Right atrium auricular region (tissue), 2 donors: ENCODE measurements around the gene ZNF423. TPM values are rescaled to one million over a fixed set of nuclear protein-coding genes. Genes with fewer than 3 reads are reported as not detected.

Experiments
- DNase-seq: peaks from one replicate; pipeline ENCODE4 v3.0.0-alpha.2; 2019; ENCODE audit warnings: low spot score
- H3K27ac ChIP-seq, 2 donors: fragments of 200-600 bp; sonication (generic); 1 replicate in 1 of 2; 2 replicates in 1 of 2; pipeline ENCODE4 v1.5.1; 2016 to 2019
- H3K27me3 ChIP-seq, 2 donors: fragments of 200-600 bp; sonication (generic); one replicate each; pipeline versions ENCODE4 v1.5.1 to v1.6.0; 2017 to 2019
- H3K36me3 ChIP-seq: fragments of 200-600 bp; sonication (generic); one replicate; pipeline ENCODE4 v1.5.1; 2016
- H3K4me1 ChIP-seq, 2 donors: fragments of 200-600 bp; sonication (generic); one replicate each; pipeline versions ENCODE4 v1.5.1 to v1.6.0; 2017 to 2019
- H3K4me3 ChIP-seq, 2 donors: fragments of 200-600 bp; sonication (generic); 1 replicate in 1 of 2; 2 replicates in 1 of 2; pipeline ENCODE4 v1.5.1; 2017 to 2019; ENCODE audit warnings: mild to moderate bottlenecking in 1 of 2, moderate library complexity in 1 of 2
- H3K9me3 ChIP-seq, 2 donors: fragments of 200-600 bp; sonication (generic); one replicate each; pipeline ENCODE4 v1.5.1; 2019
- CTCF ChIP-seq, 2 donors: fragments of 200-600 bp; sonication (generic); IDR thresholded peaks; one replicate each; pipeline ENCODE4 v1.5.1; 2019; ENCODE audit warnings: antibody characterized with exemption in 2 of 2
- total RNA-seq, 2 donors: library from RNA; depleted of rRNA; stranded (reverse); fragments of >200 nt; gene quantifications; one replicate each; pipeline ENCODE4 v1.1.0, GENCODE V29; 2016

The ZNF423 gene
- total RNA-seq, 2 donors from 2014 or later = 8.5 to 10.7 TPM

- no peaks in the 10 kb centered on the region for H3K36me3 ChIP-seq
- H3K27me3 ChIP-seq = no peaks in the 10 kb centered on the region
- no peak for TF ChIP-seq CTCF (IDR thresholded peaks at IDR 0.05)
- no peak overlapping the region for H3K4me3 ChIP-seq
- DNase-seq = no peak
- H3K9me3 ChIP-seq = no peaks in the 10 kb centered on the region
- H3K4me1 ChIP-seq = peaks cover 0 to 6% of the 10 kb centered on the region in 2 donors
- H3K27ac ChIP-seq = no peak overlapping the region
These were observed 322.5 kb downstream of the ZNF423 start for GRCh38 chr16:49533422-49533821.

- no peak for TF ChIP-seq CTCF (IDR thresholded peaks at IDR 0.05)
- Histone ChIP-seq H3K36me3 (no peaks in the 10 kb centered on the region), H3K27ac (no peak overlapping the region), H3K9me3 (no peaks in the 10 kb centered on the region), H3K4me1 (peaks cover 0 to 12% of the 10 kb centered on the region in 2 donors), H3K27me3 (no peaks in the 10 kb centered on the region), H3K4me3 (no peak overlapping the region)
- no peak for DNase-seq
These were observed 323.0 kb downstream of the ZNF423 start for GRCh38 chr16:49532873-49533272.

GRCh38 chr16:49531931-49532840, 323.7 kb downstream of the ZNF423 start:
- Histone ChIP-seq H3K4me3 (no peak overlapping the region), H3K9me3 (no peaks in the 10 kb centered on the region), H3K36me3 (no peaks in the 10 kb centered on the region), H3K4me1 (peaks cover 0 to 14% of the 10 kb centered on the region in 2 donors), H3K27ac (no peak overlapping the region), H3K27me3 (no peaks in the 10 kb centered on the region)
- no peak for DNase-seq
- no peak for TF ChIP-seq CTCF (IDR thresholded peaks at IDR 0.05)

GRCh38 chr16:49531425-49531824, 324.5 kb downstream of the ZNF423 start:
- TF ChIP-seq CTCF (IDR thresholded peaks at IDR 0.05) = no peak
- no peak for DNase-seq
- Histone ChIP-seq H3K27me3 (no peaks in the 10 kb centered on the region), H3K36me3 (no peaks in the 10 kb centered on the region), H3K27ac (no peak overlapping the region), H3K4me3 (no peak overlapping the region), H3K9me3 (no peaks in the 10 kb centered on the region), H3K4me1 (peaks cover 0 to 14% of the 10 kb centered on the region in 2 donors)

- H3K9me3 ChIP-seq = no peaks in the 10 kb centered on the region
- TF ChIP-seq CTCF (IDR thresholded peaks at IDR 0.05) = no peak
- H3K27me3 ChIP-seq = no peaks in the 10 kb centered on the region
- H3K4me1 ChIP-seq = peaks cover 0 to 14% of the 10 kb centered on the region in 2 donors
- no peaks in the 10 kb centered on the region for H3K36me3 ChIP-seq
- DNase-seq = no peak
- H3K4me3 ChIP-seq = no peak overlapping the region
- H3K27ac ChIP-seq = no peak overlapping the region
These were observed 325.4 kb downstream of the ZNF423 start for GRCh38 chr16:49530427-49530970.
